ENCODE results near the gene GNGT2. TPM values are rescaled to one million over a fixed set of nuclear protein-coding genes. Genes with fewer than 3 reads are reported as not detected.

The GNGT2 gene
- total and polyA plus RNA-seq, 2 experiments from 2014 or later = 0.42 to 1.5 TPM

DNA sequence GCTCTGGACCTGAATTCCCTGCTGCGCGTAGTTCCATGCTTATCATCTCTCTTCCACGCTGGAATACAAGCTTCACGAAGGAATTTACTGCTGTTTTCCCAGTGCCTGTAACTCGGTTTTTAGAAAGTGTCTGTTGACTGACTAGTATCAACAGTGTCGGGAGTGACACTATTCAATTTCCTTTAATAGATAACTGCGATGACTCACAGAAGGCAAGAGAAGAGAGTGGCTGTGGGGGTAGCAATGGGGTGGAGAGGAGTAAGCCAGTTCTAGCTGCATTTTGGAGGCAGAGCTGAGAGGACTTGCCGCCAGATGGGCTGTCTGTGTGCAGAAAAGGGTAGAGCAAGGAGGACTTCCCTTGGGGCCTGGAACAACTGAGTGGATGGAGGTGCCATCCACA is 52.6 kb downstream of the GNGT2 start:
- Histone ChIP-seq H3K27me3 (ENCODE audit: insufficient read depth) (no peaks in the 10 kb centered on the region), H3F3A (replicated peaks; ENCODE audit: low read depth) (no peaks in the 10 kb centered on the region), H3K36me3 (ENCODE audit: insufficient read depth) (no peaks in the 10 kb centered on the region), H3K4me1 (ENCODE audit: insufficient read depth) (no peaks in the 10 kb centered on the region), H2AFZ (no peak overlapping the region), H3K27ac (ENCODE audit: low read depth) (no peak overlapping the region), H3K4me2 (no peak overlapping the region), H3K9me2 (ENCODE audit: insufficient read depth) (no peaks in the 10 kb centered on the region), H3K79me2 (replicated peaks; ENCODE audit: insufficient read depth) (no peaks in the 10 kb centered on the region), H3K4me3 (no peak overlapping the region), H4K20me1 (replicated peaks; ENCODE audit: insufficient read depth) (no peaks in the 10 kb centered on the region)
- TF ChIP-seq, protein P1, sequence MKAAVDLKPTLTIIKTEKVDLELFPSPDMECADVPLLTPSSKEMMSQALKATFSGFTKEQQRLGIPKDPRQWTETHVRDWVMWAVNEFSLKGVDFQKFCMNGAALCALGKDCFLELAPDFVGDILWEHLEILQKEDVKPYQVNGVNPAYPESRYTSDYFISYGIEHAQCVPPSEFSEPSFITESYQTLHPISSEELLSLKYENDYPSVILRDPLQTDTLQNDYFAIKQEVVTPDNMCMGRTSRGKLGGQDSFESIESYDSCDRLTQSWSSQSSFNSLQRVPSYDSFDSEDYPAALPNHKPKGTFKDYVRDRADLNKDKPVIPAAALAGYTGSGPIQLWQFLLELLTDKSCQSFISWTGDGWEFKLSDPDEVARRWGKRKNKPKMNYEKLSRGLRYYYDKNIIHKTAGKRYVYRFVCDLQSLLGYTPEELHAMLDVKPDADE (IDR thresholded peaks at IDR 0.05) = no peak
- TF ChIP-seq ZNF331 (CRISPR knock-in tag; IDR thresholded peaks at IDR 0.05; ENCODE audit: low read depth) = no peak
- TF ChIP-seq, protein P2, sequence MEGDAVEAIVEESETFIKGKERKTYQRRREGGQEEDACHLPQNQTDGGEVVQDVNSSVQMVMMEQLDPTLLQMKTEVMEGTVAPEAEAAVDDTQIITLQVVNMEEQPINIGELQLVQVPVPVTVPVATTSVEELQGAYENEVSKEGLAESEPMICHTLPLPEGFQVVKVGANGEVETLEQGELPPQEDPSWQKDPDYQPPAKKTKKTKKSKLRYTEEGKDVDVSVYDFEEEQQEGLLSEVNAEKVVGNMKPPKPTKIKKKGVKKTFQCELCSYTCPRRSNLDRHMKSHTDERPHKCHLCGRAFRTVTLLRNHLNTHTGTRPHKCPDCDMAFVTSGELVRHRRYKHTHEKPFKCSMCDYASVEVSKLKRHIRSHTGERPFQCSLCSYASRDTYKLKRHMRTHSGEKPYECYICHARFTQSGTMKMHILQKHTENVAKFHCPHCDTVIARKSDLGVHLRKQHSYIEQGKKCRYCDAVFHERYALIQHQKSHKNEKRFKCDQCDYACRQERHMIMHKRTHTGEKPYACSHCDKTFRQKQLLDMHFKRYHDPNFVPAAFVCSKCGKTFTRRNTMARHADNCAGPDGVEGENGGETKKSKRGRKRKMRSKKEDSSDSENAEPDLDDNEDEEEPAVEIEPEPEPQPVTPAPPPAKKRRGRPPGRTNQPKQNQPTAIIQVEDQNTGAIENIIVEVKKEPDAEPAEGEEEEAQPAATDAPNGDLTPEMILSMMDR (conservative IDR thresholded peaks at IDR 0.05; ENCODE audit: low read depth in 2 of 2) = no peak
- TF ChIP-seq, protein P3, sequence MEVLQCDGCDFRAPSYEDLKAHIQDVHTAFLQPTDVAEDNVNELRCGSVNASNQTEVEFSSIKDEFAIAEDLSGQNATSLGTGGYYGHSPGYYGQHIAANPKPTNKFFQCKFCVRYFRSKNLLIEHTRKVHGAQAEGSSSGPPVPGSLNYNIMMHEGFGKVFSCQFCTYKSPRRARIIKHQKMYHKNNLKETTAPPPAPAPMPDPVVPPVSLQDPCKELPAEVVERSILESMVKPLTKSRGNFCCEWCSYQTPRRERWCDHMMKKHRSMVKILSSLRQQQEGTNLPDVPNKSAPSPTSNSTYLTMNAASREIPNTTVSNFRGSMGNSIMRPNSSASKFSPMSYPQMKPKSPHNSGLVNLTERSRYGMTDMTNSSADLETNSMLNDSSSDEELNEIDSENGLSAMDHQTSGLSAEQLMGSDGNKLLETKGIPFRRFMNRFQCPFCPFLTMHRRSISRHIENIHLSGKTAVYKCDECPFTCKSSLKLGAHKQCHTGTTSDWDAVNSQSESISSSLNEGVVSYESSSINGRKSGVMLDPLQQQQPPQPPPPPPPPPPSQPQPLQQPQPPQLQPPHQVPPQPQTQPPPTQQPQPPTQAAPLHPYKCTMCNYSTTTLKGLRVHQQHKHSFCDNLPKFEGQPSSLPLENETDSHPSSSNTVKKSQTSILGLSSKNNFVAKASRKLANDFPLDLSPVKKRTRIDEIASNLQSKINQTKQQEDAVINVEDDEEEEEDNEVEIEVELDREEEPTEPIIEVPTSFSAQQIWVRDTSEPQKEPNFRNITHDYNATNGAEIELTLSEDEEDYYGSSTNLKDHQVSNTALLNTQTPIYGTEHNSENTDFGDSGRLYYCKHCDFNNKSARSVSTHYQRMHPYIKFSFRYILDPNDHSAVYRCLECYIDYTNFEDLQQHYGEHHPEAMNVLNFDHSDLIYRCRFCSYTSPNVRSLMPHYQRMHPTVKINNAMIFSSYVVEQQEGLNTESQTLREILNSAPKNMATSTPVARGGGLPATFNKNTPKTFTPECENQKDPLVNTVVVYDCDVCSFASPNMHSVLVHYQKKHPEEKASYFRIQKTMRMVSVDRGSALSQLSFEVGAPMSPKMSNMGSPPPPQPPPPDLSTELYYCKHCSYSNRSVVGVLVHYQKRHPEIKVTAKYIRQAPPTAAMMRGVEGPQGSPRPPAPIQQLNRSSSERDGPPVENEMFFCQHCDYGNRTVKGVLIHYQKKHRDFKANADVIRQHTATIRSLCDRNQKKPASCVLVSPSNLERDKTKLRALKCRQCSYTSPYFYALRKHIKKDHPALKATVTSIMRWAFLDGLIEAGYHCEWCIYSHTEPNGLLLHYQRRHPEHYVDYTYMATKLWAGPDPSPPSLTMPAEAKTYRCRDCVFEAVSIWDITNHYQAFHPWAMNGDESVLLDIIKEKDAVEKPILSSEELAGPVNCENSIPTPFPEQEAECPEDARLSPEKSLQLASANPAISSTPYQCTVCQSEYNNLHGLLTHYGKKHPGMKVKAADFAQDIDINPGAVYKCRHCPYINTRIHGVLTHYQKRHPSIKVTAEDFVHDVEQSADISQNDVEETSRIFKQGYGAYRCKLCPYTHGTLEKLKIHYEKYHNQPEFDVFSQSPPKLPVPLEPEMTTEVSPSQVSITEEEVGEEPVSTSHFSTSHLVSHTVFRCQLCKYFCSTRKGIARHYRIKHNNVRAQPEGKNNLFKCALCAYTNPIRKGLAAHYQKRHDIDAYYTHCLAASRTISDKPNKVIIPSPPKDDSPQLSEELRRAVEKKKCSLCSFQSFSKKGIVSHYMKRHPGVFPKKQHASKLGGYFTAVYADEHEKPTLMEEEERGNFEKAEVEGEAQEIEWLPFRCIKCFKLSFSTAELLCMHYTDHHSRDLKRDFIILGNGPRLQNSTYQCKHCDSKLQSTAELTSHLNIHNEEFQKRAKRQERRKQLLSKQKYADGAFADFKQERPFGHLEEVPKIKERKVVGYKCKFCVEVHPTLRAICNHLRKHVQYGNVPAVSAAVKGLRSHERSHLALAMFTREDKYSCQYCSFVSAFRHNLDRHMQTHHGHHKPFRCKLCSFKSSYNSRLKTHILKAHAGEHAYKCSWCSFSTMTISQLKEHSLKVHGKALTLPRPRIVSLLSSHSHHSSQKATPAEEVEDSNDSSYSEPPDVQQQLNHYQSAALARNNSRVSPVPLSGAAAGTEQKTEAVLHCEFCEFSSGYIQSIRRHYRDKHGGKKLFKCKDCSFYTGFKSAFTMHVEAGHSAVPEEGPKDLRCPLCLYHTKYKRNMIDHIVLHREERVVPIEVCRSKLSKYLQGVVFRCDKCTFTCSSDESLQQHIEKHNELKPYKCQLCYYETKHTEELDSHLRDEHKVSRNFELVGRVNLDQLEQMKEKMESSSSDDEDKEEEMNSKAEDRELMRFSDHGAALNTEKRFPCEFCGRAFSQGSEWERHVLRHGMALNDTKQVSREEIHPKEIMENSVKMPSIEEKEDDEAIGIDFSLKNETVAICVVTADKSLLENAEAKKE (CRISPR knock-in tag; IDR thresholded peaks at IDR 0.05) = no peak
- TF ChIP-seq, protein P4, sequence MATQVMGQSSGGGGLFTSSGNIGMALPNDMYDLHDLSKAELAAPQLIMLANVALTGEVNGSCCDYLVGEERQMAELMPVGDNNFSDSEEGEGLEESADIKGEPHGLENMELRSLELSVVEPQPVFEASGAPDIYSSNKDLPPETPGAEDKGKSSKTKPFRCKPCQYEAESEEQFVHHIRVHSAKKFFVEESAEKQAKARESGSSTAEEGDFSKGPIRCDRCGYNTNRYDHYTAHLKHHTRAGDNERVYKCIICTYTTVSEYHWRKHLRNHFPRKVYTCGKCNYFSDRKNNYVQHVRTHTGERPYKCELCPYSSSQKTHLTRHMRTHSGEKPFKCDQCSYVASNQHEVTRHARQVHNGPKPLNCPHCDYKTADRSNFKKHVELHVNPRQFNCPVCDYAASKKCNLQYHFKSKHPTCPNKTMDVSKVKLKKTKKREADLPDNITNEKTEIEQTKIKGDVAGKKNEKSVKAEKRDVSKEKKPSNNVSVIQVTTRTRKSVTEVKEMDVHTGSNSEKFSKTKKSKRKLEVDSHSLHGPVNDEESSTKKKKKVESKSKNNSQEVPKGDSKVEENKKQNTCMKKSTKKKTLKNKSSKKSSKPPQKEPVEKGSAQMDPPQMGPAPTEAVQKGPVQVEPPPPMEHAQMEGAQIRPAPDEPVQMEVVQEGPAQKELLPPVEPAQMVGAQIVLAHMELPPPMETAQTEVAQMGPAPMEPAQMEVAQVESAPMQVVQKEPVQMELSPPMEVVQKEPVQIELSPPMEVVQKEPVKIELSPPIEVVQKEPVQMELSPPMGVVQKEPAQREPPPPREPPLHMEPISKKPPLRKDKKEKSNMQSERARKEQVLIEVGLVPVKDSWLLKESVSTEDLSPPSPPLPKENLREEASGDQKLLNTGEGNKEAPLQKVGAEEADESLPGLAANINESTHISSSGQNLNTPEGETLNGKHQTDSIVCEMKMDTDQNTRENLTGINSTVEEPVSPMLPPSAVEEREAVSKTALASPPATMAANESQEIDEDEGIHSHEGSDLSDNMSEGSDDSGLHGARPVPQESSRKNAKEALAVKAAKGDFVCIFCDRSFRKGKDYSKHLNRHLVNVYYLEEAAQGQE (IDR thresholded peaks at IDR 0.05; ENCODE audit: unreplicated experiment) = no peak
- TF ChIP-seq JUNB (IDR thresholded peaks at IDR 0.05; ENCODE audit: unreplicated experiment) = no peak
- no peak for TF ChIP-seq ZNF114 (CRISPR knock-in tag; IDR thresholded peaks at IDR 0.05)
- TF ChIP-seq EZH2 (IDR thresholded peaks at IDR 0.05; ENCODE audit: low read depth, unreplicated experiment) = no peak
- TF ChIP-seq POLR2AphosphoS5 (IDR thresholded peaks at IDR 0.05; ENCODE audit: low read depth) = no peak
- TF ChIP-seq STAT1 (IDR thresholded peaks at IDR 0.05; ENCODE audit: unreplicated experiment) = no peak
- no peak for TF ChIP-seq CREB1 (CRISPR knock-in tag; IDR thresholded peaks at IDR 0.05; ENCODE audit: low read depth)
- TF ChIP-seq NANOG (IDR thresholded peaks at IDR 0.05; ENCODE audit: borderline replicate concordance) = no peak
- TF ChIP-seq EZH2phosphoT487 (IDR thresholded peaks at IDR 0.05; ENCODE audit: unreplicated experiment) = no peak
- ATAC-seq (no peak), DNase-seq (ENCODE audit: low spot score) (no peak)
- Mint-ChIP-seq H3K27ac (no peak overlapping the region), H3K9me3 (no peaks in the 10 kb centered on the region; the same call in 2 of the 3 replicates), H3K36me3 (ENCODE audit: low read depth) (no peaks in the 10 kb centered on the region), H3K4me1 (no peaks in the 10 kb centered on the region), H3K27me3 (ENCODE audit: insufficient read depth, low read depth, poor library complexity) (peaks cover 7% of the 10 kb centered on the region), H3K4me3 (no peak overlapping the region)

Measured in GM23338 (cell line).